Left cardiac atrium (tissue), 4 donors: ENCODE results near the gene FBXL17. TPM values are rescaled to one million over a fixed set of nuclear protein-coding genes. Genes with fewer than 3 reads are reported as not detected.
"Not testable (repeated sequence)": the region's sequence is repeated elsewhere in the genome, so short reads cannot be mapped to it uniquely, and the experiment has no call there.

Experiments
- ATAC-seq, 2 donors: fragments of 200-7000 bp; cut with Tn5 transposase; one replicate each; pipeline ENCODE4 v1.9.1; 2020; ENCODE audit warnings: mild to moderate bottlenecking in 2 of 2, moderate library complexity in 2 of 2
- DNase-seq: peaks from one replicate; pipeline ENCODE4 v3.0.0-alpha.2; 2020
- intact Hi-C, 2 donors: fragments of 100-400 bp; cut with DNase I; formaldehyde crosslinking; loops; one replicate each; pipeline versions ENCODE4 v1.14.1 to v1.15.1; 2022 to 2023
- long read RNA-seq: library from polyadenylated mRNA; unstranded; transcript quantifications from one replicate; pipeline ENCODE4 v2.0.0, GENCODE V29; 2021
- total RNA-seq, 2 donors: library from RNA; stranded (reverse); fragmentation: NEBNext Ultra II Directional; extraction: Animal tissue kit (Norgen Biotek cat#: 25700); gene quantifications; one replicate each; pipeline ENCODE4 v1.2.1, GENCODE V29; 2021
- donor health status: DM: no; HTN: yes; CAD: no.
- donor health status: DM: no; HTN: yes; CAD: no; lungs with severe emphysema.
- donor health status: DM: yes; HTN: yes; CAD: no.
- donor health status: Dilated cardiomyopathy.

Gene FBXL17
- 10 to 100 TPM; 25.0 to 32.9 TPM for total RNA-seq
- long read RNA-seq, full-length matches to known transcripts, result 1 of 6 reads
- long read RNA-seq, partial matches to known transcripts, result 0 of 6 reads
- long read RNA-seq, other reads (novel, unspliced or antisense), result 5 of 6 reads

DNA sequence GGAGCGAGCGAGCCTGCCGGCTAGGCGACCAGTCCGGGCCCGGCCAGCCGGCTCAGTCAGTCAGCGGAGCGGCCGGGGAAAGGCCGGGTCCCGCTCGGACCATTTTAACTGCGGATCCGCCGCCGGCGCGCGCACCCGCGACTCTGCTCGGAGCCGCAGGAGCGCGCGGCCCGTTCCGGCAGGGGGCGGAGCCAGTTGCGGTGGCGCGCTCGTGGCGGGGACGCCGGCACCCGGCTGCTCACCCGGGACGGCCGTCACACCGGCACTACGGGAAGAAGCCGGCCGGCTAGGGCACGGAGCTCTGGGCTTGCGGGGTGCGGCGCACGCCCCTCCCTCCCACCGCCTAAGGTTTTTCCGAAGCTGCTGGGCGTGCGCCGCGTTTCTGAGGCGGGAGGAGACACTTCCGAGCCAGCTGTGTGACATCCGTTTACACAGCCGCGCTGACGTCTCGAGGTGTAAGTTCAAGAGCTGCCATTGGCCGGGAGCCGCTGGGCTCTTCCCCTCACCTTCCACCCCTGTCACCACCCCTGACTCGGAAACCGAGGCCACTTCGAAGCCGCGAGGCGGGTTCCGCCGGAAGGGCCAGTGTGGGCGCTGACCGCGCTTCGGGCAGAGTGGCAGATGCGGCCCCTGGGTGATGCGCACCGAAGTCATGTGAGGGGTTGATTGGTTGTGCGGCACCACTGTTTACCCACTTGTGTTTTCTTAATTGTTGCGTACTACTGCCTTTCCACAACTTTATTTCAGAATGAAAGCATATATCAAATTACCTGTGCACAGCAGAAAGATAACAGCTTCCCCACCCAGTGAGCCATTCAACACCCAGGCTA is at the start of gene FBXL17:
FBXL17 (minus strand) TSS at position 145 of the 830 bp plus-strand sequence.
- DNase-seq, result peak; percentile 97
- ATAC-seq, result peak; percentile 86 to 91
- intact Hi-C loops, result no loop called here

DNA sequence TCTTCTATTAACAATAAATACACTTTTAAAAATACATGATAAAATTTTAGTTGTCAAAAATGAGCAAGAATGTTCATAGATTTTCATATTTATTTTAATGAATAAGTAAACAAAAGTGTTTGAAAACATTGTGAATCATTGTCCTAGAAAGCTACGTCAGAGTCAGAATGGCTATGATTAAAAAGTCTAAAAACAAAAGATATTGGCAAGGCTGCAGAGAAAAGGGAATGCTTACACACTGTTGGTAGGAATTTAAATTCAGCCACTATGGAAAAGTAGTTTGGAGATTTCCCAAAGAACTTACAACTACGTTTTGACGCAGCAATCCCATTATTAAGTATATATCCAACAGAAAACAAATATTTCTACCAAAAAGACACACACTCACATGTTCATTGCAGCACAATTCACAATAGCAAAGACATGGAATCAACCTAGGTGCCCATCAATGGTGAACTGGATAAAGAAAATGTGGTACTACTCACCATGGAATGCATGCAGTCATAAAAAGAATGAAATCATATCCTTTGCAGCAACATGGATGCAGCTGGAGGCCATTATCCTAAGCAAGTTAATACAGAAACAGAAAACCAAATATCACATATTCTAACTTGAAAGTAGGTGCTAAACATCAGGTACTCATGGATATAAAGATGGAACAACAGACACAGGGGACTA is 49.2 kb upstream of the FBXL17 start:
- intact Hi-C loops, result no loop called here
- no peak for DNase-seq
- no peak for ATAC-seq

DNA sequence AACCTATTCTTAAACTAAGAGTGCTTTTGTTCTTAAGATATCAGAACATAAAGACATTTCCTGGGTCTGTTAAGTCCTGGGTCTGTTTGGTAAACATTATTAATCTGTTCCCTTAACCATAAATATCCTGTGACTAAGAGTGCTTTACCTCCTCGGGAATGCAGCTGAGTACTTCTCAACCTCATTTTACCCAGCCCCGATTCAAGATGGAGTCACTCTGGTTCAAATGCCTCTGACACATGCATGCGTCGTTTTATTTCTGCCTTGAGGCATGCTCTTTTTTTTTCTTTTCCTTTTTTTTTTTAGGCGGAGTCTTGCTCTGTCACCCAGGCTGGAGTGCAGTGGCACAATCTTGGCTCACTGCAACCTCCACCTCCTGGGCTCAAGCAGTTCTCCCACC is 39.8 kb upstream of the FBXL17 start:
- DNase-seq (no peak), ATAC-seq (no peak)
- intact Hi-C loops, result no loop called here

GRCh38 chr5:108420755-108421154 is 38.9 kb upstream of the FBXL17 start:
- no peak for ATAC-seq
- intact Hi-C loops, result no loop called here
- no peak for DNase-seq

- no peak for ATAC-seq
- intact Hi-C loops, result no loop called here
- no peak for DNase-seq
Observed at GRCh38 chr5:108420158-108420557, 38.3 kb upstream of the FBXL17 start.

DNA sequence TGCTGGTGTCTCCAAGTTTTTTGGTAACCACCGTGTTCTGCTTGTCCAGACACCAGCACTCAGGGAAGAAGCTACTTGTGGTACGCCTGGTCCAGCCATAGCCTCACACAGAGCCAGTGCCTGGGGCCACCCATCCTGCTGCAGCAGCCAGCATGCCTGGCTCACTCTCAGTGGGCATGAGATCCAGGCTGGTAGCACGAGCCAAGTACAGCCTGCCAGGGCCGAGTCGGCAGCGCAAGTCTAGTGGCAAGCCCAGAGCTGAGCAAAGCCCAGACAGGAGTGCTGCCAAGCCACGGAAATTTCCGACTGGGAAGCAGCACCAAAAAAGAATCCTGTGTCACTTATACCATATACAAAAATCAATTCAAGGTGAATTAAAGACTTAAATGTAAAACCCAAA is 36.3 kb upstream of the FBXL17 start:
- DNase-seq (peak; percentile 22), ATAC-seq (peak; percentile 75 to 84)
- intact Hi-C loops, result no loop called here

DNA sequence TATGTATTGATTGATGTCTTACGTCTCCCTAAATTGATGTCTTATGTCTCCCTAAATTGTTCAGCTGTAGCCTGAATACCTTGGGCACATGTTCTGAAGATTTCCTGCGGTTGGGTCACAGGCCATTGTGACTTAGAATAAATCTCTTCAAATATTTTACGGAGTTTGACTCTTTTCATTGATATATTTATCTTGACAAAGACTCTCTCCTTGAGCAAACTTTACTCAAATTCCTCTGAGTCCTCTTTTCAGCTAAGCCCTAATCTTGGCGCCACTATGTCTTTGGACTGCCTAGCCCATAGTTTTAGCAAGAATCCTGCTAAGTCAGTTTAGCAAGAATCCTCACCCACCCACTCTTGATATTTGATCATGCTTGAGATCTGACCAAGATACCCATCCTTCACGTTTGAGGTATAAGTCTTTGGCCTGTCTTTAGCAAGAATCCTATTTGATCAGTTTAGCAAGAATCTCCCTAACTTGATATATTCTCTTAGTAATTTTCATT is 35.3 kb upstream of the FBXL17 start:
- ATAC-seq (no peak), DNase-seq (no peak)
- intact Hi-C loops, result no loop called here

- intact Hi-C loops, result no loop called here
- DNase-seq, result no peak
- no peak for ATAC-seq
Observed at GRCh38 chr5:108415726-108416125, 33.8 kb upstream of the FBXL17 start.

- intact Hi-C loops, result no loop called here
- no peak for ATAC-seq
- DNase-seq, result no peak
Observed at GRCh38 chr5:108409786-108410185, 27.9 kb upstream of the FBXL17 start.

- ATAC-seq, intact Hi-C loops, DNase-seq: not testable (repeated sequence)
Observed at GRCh38 chr5:108405201-108405600, 23.3 kb upstream of the FBXL17 start.

GRCh38 chr5:108398964-108399363 is 17.1 kb upstream of the FBXL17 start:
- DNase-seq (no peak), ATAC-seq (no peak)
- intact Hi-C loops, result no loop called here

- intact Hi-C loops, result not testable (repeated sequence)
Observed at GRCh38 chr5:108396837-108397236, 14.9 kb upstream of the FBXL17 start.

DNA sequence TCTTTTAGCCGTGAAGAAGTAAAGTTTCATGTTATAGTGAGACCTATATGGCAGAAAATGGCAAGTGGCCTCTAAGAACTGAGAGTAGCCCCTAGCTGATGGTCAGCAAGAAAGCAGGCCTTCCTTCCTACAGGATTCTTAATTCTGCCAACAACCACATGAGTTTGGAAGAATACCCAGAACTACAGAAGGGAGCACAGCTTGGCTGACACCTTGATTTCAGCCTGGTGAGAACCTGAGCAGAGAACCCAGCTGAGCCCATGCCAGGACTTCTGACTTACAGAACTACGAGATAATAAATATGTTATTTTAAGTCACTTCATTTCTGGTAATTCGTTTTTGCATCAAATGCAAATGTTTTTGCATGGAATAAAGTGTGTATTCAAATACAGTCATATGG is 5.9 kb upstream of the FBXL17 start:
- ATAC-seq (peak in 1 of 2 donors; percentile 11), DNase-seq (no peak)
- intact Hi-C loops, result no loop called here

More at GRCh38 chr5:108396837-108397236, 14.9 kb upstream of the FBXL17 start:
- ATAC-seq, DNase-seq: not testable (repeated sequence)

- no peak for ATAC-seq
- intact Hi-C loops, result no loop called here
- DNase-seq, result no peak
Observed at GRCh38 chr5:108386345-108387061, 4.6 kb upstream of the FBXL17 start.

GRCh38 chr5:108384741-108385140 is 2.8 kb upstream of the FBXL17 start:
- ATAC-seq (no peak), DNase-seq (no peak)
- intact Hi-C loops, result no loop called here

GRCh38 chr5:108382784-108383330 is 959 bp upstream of the FBXL17 start:
- no peak for DNase-seq
- intact Hi-C loops, result no loop called here
- no peak for ATAC-seq

GRCh38 chr5:108381350-108381953 is 446 bp downstream of the FBXL17 start:
- ATAC-seq (peak; percentile 74 to 86), DNase-seq (peak; percentile 87)
- intact Hi-C loops, result no loop called here

- intact Hi-C loops, result no loop called here
- DNase-seq, result peak; percentile 61
- ATAC-seq, result peak in 1 of 2 donors; percentile 10
Observed at GRCh38 chr5:108380531-108381349, 1.2 kb downstream of the FBXL17 start.
